ENCODE data around the gene CPTP.
"Not testable (repeated sequence)": the region's sequence is repeated elsewhere in the genome, so short reads cannot be mapped to it uniquely, and the experiment has no call there.

CPTP gene

GRCh38 chr1:1364266-1364665 is 39.7 kb downstream of the CPTP start:
- no peak for DNase-seq (ENCODE audit: low spot score)
- no peak overlapping the region for H3K4me3 ChIP-seq
- H3K27ac ChIP-seq = no peak overlapping the region
- TF ChIP-seq CTCF (IDR thresholded peaks at IDR 0.05) = no peak

DNA sequence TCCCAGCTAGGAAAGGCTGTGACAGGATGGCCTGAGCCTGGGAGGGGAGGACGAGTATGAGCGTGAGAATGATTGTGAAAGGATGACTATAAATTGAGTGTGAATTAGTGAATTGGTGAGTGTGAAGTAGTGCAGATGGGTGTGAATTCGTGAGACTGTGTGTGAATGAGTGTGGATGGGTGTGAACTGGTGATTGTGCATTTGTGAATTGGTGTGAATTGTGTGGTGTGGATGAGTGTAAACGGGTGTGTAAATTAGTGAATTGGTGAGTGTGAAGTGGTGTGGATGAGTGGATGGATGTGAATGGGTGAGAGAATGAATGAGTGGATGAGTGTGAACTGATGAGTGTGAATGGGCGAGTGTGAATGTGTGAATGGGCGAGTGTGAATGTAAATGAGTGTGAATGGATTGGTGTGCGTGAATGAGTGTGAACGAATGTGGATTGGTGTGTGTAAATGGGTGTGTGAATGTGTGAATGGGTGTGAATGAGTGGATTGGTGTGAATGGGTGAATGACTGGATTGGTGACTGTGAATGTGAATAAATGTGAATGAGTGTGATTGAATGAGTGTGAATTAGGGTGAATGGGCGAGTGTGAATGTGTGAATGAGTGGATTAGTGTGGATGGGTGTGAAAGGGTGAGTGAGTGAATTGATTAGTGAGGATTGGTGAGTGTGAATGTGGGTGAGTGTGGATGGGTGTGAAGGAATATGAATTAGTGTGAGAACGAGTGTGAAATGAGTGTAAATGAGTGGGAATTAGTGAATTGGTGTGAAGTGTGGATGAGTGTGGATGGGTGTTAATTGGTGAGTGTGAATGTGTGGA is 41.5 kb downstream of the CPTP start:
- no peak for DNase-seq (ENCODE audit: low spot score)
- Histone ChIP-seq H3K27ac (no peak overlapping the region), H3K4me3 (no peak overlapping the region)
- TF ChIP-seq CTCF (IDR thresholded peaks at IDR 0.05) = no peak

- no peak for DNase-seq (ENCODE audit: low spot score)
- Histone ChIP-seq H3K4me3 (no peak overlapping the region), H3K27ac (no peak overlapping the region)
- TF ChIP-seq CTCF (IDR thresholded peaks at IDR 0.05) = no peak
These were observed 42.1 kb downstream of the CPTP start for GRCh38 chr1:1366699-1367066.

- H3K27ac ChIP-seq = no peak overlapping the region
- no peak for DNase-seq (ENCODE audit: low spot score)
- no peak for TF ChIP-seq CTCF (IDR thresholded peaks at IDR 0.05)
These were observed 42.7 kb downstream of the CPTP start for GRCh38 chr1:1367315-1367714.

DNA sequence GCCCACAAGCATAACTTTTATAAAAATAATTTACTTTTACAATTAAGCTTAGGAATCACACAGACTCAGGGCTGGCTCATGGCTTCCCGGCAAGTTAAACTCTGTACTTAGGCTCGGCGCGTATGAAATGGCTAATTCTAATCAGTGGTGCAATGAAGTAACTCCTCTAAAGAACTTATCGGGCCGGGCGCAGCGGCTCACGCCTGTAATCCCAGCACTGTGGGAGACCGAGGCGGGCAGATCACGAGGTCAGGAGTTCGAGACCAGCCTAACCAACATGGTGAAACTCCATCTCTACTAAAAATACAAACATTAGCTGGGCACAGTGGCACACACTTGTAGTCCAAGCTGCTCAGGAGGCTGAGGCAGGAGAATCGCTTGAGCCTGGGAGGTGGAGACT is 45.5 kb downstream of the CPTP start:
- H3K4me3 ChIP-seq; DNase-seq (ENCODE audit: low spot score): not testable (repeated sequence)

More at GRCh38 chr1:1367315-1367714, 42.7 kb downstream of the CPTP start:
- H3K4me3 ChIP-seq = no peak overlapping the region

DNA sequence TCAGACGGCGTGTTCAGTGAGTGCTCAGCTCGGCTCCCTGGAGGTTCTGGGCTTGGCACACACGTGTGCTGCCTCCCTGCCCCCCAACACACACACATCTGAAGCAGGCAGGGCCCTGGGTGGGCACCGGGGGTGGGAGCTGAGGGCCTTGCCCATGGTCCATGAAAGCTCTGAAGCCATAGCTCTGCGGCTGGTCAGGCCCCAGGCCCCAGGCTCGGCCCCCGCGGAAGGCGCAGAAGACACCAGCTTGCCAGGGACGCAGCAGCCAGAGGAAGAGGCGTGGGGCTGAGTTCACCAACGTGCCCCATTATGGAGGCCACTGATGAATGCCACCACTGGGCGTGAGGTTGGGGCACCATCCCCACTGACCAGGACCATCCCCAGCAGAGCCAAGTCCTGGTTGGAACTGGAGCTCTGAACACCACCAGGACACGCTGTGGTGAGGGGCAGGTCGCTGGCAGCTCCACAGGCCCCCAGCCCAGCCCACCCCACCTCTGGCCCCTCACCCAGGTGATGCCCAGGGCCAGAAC is 46.2 kb downstream of the CPTP start:
- H3K4me3 ChIP-seq = no peak overlapping the region
- no peak for TF ChIP-seq CTCF (IDR thresholded peaks at IDR 0.05)
- H3K27ac ChIP-seq = no peak overlapping the region
- DNase-seq (ENCODE audit: low spot score) = no peak

More for the DNA sequence above, 45.5 kb downstream of the CPTP start:
- H3K27ac ChIP-seq = not testable (repeated sequence)

- no peak for DNase-seq (ENCODE audit: low spot score)
- no peak for TF ChIP-seq CTCF (IDR thresholded peaks at IDR 0.05)
- Histone ChIP-seq H3K27ac (no peak overlapping the region), H3K4me3 (no peak overlapping the region)
These were observed 46.8 kb downstream of the CPTP start for GRCh38 chr1:1371364-1371745.
